Measurements from ENCODE around the gene STAB2.

- TF ChIP-seq EZH2phosphoT487 (IDR thresholded peaks at IDR 0.05) (no peak), CTCF (IDR thresholded peaks at IDR 0.05) (no peak)
Observed at GRCh38 chr12:103561174-103561573, 25.9 kb upstream of the STAB2 start.

All from neural progenitor cell (in vitro differentiated cells).